NCI-H187 treated with DMSO at 0.1 percent for 48 hours (cell line): ENCODE data around the gene MSANTD2.

Experiments used
- DNase-seq: peaks from one replicate; lab custom pipeline; 2025; lab: John Stamatoyannopoulos, UW

The MSANTD2 gene

DNA sequence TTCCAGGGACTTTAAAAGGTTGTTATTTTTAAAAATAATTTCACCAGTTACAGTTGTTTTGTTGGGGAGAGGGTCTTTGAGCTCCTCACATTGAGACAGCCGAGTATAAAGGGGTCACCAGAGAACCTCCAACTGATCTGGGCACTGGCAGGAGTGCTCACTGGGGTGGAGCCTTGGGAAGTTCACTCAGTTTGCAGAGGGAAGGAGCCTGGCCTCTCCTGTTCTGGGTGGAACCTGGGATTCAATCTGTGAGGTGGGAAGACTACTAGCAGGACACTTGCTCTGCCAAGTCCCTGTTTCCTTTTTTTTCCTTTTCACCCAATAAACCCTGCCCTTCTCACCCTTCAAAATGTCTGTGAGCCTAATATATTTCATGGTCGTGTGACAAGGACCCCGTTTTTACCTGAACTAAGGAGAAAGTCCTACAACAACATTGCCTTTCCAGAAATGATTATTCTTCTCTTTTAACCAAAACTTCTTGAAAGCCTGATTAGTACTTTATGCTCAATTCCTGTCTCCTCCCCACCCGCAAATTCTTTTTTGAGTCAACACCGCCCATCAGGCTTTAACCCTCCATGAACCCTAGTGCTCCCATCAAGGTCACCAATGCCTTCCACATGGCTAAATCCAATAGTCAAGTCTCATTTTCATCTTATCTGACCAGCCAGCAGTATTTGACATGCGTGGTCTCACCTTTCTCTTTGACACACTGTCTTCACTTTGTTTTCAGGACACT lies 22.0 kb upstream of the MSANTD2 start:
- no peak for DNase-seq

DNA sequence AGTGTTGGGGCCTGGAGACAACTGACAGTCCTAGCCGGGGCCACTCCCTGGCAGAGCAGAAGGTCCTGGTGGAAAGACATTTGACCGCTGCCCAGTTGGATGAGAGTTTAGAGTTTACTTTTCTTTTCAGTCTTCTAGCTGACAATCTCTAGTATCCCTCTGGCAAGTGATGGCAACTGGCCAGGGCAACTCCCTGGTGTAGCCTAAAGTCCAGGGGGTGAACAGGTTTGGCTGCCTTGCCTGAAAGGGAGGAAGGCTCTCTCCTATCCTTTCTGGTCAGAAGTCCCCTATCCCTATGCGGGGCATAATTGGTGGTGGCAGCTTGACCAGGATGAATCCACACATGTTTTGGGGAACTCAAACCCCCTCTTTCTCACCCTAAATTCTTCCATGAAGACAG lies 16.8 kb upstream of the MSANTD2 start:
- no peak for DNase-seq

DNA sequence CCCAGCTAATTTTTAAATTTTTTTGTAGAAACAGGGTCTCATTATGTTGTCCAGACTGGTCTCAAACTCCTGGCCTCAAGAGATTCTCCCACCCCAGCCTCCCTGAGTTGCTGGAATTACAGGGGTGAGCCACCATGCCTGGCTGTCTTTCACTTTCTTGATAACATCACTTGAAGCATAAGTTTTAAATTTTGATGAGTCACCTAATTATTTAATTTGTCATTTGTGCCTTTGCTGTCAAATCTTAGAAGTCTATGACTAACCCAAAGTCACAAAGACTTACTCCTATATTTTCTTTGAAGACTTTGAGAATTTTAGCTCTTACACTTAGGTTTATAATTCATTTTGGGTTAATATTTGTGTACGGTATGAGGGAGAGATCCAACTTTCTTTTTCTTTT lies 14.5 kb upstream of the MSANTD2 start:
- DNase-seq, result no peak

DNA sequence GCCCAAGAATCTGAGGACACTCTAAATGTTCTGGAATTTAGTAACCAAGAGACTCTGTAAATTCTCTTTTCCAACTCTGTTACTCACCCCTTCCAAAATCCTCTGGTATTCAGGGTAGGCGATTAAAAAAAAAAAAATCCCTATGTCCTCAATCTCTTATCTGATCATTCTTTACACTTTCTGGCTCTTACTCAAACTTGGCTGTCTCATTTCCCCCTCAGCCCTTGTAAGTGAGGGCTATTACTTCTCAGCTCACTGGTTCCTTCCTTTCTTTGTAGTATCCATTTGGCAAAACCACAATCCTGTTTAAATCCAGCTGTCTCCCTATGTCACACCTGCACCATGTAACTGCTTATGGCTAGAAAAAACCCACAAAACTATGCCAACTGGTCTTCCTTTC lies 12.7 kb upstream of the MSANTD2 start:
- DNase-seq, result peak; percentile 43

DNA sequence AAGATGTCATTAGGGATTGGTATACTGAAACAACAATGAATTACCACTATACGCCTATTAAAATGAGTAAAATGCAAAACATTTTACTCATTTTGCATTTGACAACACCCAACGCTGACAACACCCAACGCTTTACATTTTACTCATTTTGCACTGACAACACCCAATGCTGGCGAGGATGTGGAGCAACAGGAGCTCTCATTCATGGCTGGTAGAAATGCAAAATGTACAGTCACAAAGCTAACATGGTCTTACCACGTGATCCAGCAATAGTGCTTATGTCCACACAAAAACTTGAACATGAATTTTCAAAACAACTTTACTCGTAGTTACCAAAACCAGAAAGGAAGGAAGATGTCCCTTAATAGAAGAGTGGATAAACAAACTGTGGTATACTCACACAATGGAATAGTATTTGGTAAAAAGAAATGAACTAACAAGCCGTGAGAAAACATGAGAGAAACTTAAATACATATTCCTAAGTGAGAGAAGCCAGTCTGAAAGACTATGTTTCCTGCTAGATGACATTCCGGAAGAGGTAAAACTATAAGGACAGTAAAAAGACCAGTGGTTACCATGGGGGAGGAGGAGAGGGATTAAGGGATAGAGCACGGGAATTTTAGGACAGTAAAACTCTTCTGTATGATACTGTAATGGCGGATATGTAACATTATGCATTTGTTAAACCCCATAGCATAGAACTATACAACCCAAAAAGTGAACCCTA lies 11.4 kb upstream of the MSANTD2 start:
- no peak for DNase-seq

DNA sequence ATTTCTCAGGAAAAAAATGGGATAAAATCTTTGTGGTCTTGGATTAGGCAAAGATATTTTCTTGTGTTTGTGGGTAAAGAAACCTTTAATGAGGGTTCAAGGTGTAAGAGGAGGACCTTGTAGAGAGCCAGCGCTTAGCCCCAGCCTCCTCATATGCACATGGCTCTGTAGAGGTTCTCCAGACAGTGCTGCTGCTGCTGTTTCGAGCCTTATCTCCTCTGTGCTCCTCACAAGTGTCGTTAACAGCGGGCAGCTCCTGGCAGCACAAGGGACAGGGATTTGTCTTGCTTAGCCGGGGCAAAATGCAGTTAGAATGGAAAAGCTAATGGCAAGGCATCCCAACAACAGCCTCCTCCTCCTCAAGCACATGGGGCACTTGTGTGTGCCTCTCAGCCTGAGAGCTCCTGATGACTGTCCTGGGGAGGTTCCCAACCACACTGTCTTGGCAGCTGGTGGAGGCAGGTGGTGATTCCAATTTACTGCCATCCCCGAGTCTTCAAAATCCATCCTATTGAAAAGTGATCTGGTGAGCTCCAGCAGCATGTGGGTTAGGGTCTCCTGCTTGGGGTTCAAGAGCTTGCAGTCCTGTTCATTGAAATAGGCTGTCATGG lies 7.6 kb upstream of the MSANTD2 start:
- no peak for DNase-seq

DNA sequence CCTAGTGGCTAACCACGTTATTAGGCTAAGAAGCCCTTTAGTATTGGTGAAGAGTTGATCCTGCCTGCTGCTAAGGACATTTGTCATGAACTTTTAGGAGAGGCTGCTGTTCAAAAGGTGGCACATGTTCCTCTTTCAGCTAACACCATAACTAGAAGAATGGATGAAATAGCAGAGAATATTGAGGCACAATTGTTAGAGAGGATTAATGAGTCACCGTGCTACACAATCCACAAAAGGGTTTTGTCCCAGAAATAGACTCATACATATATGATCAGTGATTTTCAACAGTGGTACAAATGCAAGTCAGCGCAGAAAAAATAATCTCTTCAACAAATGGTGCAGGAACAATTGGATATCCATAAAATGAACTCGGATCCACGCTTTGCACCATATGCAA lies 7.0 kb upstream of the MSANTD2 start:
- no peak for DNase-seq

DNA sequence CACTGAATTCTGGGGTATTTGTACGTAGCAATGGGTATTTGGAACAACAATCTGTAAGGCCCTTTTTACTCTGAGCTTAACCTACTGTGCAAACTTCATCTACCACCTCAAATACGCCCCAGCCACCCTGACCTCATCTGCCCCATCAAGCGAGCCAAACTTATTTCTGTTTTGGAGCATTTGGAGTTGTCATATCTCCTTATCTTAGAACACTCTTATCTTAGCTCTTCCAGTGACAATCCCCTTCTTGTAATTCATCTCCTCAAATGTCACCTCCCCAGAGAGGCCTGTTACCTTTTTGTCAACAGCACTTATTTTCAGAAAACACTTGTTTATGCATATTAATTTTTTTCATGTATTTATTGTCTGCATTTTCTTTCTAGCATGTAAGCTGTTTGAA lies 4.7 kb upstream of the MSANTD2 start:
- no peak for DNase-seq

DNA sequence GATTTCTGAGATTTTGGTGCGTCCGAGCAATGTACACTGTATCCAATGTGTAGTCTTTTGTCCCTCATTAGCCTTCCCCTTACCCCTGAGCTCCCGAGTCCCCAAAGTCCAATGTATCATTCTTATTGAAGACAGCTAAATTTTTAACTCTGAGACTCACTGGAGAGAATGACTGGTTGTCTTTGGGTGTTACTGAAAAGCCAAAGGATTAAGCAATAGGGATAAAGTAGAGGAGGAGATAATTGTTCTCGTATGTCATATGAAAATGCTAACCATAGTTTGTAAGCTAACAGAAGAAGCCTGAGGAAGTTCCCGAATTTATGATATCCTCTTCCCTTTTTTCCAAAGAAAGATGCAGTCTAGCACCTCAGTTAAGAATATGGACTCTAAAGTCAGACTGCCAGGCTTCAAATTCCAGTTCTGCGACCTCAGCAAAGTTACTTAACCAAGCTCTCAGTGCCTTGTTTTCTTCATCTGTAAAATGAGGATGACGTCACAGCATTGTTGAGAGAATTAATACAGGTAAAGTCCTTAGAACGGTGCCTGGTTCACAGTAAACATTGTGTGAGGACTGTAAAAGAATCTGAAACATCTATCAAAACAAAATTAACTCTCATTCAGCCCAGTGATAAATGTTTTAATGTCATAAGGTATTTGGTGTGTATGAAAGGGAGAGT lies 1.6 kb upstream of the MSANTD2 start:
- no peak for DNase-seq

DNA sequence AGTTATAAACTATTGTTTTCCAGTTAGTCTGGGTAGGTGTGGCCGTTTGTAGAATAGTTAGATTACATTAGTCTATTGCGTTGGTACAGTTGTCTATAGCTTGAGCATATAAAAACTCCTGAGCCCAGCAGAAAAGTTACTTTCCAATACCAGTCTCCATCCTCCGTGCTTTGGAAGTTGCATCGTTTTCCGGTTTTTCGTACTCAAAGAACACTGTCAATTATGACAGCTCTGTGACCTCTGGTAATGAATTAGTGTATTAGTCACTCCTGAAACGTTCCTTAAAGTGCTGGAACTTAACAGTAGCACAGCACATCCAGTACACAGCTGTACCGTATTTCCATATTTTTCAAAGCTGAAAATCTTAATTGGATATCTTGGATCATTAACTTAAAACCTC lies 808 bp upstream of the MSANTD2 start:
- DNase-seq, result no peak

DNA sequence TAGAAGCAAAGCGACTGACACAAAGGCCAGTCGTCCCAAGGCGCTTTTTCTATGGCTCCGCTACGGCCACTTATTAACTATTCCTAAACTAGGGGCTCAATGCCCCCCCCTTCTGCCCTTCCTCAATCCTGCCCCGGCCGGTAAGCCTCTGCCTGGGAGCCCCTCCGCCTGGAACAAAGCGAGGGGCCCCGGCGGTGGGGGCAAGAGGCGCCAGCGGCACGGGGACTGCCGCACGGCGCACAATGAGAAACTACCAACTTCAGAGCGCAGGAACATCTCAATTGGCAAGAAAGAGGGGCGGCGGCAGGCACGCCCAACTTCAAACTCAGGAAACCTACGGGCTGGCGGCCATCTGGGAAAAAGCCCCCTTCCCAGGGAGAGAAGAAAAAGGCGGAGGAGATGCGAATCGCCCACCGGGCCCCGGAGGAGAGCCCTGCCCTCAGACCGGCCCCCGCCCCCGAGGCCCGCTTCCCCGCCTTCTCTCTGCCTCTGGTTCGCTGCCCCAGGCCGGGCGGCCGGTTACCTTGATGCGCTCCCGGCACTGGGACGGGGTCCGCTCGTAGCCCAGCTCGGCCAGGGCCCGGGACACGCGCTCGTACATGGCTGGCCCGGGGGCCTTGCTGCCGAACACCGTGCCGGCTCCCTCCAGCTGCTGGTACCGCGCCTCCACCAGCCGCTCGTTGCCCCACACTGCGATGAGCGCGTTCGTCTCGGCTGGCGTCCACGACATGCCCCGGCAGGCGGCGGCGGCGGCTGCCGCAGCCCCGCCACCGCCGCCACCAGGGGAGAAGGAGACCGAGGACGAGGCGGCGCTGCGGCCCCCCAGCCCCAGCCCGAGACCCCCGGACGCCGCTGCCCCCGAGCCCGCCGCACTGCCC lies 619 bp downstream of the MSANTD2 start:
- no peak for DNase-seq

DNA sequence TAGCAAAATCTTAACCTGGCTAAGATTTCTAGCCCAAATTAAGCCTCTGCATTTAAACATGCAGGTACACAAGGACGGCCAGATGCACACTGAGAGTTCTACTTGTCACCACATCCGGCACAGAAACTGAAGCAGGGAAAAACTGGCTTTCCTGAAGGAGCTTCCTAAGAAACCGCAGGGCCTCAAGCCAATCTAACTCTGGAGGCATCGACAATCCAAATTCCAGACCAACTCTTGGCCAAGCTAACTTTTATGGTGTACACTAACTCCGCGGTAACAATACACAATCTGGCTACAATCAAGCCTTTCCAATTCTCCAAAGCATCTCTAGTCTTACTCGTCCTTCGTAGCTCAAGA lies 1.2 kb downstream of the MSANTD2 start:
- no peak for DNase-seq

DNA sequence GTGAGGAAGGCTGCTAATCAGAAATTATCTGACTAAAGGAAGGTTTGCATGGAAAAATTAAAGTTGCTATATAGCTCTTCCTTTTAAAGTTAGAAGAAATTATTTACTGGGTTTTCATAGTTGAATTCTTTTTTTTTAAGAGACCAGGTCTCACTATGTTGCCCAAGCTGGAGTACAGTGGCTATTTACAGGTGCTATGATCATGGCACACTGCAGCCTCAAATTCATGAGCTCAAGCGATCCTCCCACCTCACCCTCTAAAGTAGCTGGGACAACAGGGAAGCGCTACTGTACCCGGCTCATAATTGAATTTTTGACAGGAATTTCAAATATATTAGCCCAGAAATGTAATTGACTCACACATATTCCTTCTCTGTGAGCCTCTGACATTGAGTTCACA lies 3.9 kb downstream of the MSANTD2 start:
- DNase-seq, result no peak

DNA sequence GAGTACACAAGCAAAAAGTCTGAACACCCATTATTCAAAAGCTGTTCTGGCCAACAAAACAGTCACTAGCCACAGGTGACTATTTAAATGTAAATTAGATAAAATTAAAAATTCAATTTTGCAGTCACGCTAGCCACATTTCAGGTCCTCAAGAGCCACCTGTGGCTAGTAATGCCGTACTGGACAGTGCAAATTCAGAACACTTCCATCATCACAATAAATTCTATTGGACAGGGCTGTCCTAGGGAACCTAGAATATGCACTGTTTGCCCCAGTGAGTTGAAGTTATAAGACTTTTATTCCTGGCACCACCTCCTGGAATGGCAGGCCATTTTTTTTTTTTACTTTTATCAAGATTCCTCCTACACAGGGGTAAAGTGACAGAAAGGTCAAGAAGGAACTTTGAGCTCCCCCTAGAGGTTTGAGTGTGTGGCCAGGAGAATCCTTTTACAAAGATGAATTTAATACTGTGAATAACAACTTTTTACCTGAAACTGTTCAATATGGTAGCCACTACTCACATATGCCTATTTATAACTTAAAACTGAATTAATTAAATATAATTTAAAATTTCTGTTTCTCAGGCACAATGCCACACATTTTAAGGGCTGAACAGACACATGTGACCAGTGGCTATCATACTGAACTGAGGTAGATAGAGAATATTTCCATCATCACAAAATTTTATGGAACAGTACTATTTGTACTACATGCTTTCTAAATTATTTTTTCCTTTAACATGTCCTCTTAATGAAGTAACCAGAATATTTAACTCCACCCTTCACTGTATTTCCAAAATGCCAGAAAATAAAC lies 6.5 kb downstream of the MSANTD2 start:
- DNase-seq, result no peak

DNA sequence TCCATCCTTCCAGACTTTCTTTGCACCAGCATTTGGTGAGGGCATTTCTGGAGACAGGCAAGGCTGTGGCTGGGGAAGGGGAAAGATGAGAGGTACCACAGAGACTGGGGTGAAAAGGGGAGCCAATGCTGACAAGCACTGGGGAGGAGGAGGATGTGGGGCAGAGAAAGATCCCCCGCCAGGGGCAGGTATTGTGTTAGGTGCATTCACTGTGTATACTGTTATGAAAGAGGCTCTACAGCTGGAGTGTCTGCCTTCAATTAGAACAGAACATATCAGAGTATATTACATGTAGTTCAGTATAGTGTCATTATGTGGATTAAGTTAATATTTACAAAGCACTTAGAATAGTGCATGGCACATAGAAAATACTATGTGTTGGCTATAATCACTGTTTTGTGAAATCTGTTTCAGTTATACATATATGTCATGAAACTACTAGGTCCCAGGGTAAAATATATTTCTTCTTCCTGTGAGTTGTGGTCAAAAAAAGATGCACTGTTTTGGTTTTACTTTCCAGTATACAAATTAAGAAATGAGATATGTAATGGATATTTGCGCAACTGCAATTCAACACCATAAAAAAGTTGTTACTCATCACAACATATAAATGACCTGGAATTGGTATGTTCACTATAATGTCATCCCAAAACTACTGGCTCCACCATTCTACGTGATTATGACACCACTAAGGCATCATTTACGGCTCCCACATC lies 8.4 kb downstream of the MSANTD2 start:
- DNase-seq, result no peak

DNA sequence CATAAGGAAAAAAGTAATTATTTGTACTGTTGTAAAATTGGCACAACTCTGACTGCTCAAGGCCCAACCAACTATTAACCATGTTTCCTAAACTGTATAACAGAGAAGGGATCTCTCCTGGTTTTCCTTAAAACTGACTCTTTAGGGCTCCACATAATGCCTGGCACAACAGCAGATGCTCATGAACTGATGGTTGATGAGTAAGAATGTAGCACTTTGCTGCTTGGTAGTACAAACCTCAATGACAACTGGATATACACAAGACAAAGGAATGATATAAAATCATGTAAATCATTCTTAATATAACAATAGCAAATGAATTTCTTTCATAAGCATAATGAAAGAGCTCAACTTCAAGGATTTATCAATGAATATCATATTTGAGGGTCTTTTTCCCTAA lies 11.7 kb downstream of the MSANTD2 start:
- no peak for DNase-seq

DNA sequence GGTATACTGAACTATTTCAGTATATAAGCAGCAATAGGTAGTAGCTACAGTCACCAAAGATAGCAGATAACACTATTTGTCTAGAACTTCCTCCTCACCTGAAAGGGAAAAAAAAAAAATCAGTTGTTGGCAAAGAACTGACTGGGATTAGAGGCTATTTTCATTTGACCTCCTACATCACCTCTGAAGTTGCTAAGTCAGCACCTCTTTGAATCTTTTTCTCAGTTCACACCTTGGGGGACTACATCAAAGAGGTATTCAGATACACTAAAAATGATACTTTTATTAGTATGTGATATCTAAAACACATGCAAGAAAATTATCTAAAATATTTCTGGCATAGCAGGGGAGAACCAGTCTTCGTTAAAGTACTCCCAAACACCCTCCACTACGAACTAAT lies 16.2 kb downstream of the MSANTD2 start:
- no peak for DNase-seq

DNA sequence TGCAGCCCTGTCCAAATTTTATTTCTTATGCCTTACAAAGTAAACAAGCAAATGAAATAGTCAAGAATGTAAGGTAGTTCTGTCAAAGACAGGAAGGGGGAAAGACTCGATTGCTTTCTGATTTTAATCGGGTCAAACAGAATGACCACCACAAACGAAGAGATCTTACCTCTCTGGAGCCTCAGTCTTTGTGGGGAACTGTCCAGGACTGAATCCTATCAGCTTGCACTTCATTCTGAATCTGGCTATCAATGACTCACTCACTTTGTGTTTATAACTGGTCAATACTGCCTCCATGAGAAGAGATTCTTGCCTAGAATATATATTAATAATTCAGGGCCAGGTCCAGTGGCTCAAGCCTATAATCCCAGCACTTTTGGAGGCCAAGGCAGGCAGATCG lies 17.2 kb downstream of the MSANTD2 start:
- no peak for DNase-seq

DNA sequence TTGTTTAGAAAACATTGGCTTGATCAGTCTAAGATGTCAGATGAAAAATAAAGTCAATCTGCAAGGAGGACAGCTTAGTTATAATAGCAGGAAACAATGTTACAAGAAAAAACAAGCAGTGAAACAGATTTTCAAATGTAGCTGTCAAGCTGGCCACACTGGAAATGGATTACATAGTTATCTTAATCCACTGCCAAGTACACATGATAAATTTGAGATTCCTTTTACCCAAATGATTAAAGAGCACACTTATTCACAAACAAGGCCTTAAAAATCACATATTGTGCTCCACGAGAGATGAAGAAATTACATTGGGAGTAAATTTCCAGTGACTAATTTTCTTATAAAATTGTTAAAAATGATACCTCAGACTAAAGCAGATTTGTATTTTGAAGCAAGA lies 20.6 kb downstream of the MSANTD2 start:
- no peak for DNase-seq

DNA sequence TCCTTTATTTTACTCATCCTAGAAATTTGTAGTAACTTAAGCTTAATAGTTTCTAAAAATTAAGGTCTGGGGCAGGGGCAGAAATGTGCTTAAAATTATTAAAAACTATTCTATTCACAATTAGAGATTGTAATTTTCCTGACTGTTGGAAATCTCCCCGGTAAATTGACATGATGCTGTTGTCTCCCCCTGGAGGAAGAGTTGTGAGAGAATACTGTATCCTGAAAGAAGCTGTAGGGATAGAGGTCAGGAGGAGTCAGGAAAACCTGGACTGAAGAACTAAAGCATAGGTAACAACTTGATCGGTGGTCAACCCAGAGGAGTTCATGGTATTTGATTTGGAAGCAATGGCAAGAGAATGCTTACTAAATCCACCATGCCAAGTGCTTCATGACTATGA lies 21.9 kb downstream of the MSANTD2 start:
- no peak for DNase-seq
